ENCODE measurements around the gene GRID1. TPM values are rescaled to one million over a fixed set of nuclear protein-coding genes. Genes with fewer than 3 reads are reported as not detected.

GRID1 gene
- total RNA-seq, 1 experiment from 2014 or later: not detected

DNA sequence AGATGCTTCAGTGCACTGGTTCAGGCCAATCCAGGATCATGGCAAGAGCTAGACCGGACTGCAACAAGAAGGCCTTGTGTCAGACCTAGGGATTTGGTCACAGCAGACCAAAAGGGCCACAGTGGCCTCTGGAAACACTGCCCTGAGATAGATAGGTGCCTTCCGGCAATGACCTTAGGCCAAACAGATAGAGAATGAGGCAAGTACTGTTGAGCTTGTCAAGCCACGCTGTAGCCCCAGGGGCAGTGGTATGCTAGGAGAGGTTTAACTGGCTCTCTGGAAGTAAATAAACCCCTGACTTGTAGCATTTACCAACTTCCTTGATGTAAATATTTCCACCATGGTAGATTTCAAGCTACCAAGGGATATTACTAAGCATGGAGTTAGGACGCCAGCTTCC lies 197.5 kb downstream of the GRID1 start:
- DNase-seq (ENCODE audit: low read depth): no peak

DNA sequence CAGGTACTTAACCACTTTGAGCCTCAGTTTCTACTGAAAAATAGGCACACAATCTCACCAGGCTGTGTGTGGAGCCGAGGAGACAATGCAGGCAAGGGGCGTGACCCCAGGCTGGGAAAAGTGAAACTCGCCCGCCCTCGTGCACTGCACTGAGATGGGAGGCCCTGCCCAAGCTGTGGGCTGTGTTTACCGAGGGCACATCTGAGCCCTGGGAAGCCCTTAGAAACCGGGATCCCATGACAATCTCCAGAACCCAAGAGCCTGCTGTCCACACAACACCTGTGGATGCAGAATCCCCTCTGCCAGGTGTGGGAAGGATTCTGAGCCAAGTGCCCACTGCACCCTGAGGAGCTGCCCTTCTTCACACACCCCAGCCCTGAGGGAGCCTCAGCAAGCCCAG lies 198.3 kb downstream of the GRID1 start:
- no peak for DNase-seq (ENCODE audit: low read depth)

DNA sequence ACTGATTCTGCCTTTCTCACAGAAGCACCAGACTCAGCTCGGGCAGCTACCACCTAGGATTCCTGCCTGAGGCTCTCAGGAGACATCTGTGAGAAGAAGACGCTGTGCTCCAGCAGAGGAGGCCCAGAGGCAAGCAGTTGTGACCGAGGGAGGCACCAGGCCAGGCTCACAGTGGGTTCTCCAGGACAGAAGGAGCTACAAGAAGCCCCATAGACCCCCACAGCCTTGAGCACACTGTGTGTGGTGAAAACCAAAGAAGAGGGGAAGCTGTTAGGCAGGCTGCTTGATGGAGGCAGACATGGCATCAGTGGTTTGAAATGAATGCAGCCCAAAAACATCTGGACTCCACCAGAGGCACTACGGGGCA lies 198.8 kb downstream of the GRID1 start:
- no peak for DNase-seq (ENCODE audit: low read depth)

- no peak for DNase-seq (ENCODE audit: low read depth)
These were observed 199.4 kb downstream of the GRID1 start for GRCh38 chr10:86167121-86167761.

GRCh38 chr10:86165666-86166065 lies 200.9 kb downstream of the GRID1 start:
- DNase-seq (ENCODE audit: low read depth): no peak

- DNase-seq (ENCODE audit: low read depth): no peak
These were observed 201.5 kb downstream of the GRID1 start for GRCh38 chr10:86164960-86165630.

GRCh38 chr10:86164174-86164774 lies 202.3 kb downstream of the GRID1 start:
- no peak for DNase-seq (ENCODE audit: low read depth)

DNA sequence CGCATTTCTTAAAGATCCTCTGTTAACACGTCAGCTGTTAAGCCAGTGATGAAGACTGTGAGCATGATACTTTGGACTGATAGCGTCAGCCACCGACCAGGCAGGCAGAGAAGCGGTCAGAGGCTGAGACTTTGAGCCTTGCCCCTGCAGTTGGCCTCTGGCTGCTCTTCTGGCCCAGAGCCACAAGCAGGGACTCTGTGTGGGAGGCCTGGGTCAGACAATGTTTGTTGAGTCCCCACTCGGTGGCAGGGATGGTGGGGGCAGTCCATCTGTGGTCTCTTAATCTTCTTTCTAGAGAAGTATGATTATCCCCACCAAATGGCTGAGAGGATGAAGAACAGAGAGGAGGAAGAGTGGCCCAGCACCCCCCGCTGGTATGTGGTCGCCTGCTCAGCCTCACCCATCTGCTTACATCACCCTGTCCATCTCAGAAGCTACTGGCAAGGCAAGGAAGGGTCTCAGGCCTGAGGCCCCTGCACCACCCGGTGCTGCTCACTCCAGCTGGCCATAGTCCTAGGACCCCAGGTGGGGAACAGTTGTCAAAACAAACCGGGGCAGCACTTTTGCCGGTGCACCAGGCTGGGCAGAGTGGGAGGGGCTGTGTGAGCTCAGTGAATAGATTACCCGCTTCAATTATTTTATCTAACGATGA lies 202.9 kb downstream of the GRID1 start:
- no peak for DNase-seq (ENCODE audit: low read depth)

DNA sequence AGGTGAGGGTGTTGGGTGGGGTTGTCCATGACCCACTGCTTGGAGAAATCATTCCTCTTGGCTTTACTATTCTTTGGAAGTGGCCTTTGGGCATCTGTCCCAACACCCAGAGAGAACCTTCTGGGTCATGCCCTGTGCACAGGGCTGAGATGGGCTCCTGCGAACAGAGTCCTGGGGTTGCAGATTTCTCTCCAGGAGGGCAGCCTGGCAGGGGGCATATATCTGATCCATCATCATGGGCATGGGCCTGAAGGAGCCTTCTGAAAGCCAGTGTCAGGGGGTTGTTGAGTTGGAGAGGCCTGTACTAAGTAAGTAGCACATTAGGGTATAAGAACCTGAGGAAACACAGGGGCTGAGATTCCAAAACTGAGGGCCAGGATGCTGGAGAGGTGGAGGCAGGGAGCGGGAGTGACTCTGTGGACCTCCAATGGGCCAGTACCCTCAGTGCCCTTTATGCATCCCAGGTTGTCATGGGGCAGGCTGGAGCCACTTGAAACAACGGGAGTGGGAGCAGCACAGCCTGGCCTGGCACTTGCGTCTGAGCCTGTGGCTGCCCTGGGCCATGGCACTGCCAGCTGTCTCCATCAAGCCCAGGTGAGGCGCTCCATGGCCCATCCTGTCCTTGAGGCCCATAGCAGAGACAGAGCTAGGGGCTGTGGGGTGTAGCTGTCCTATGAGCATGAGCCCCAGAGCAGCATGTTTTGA lies 203.7 kb downstream of the GRID1 start:
- DNase-seq (ENCODE audit: low read depth): no peak

GRCh38 chr10:86162036-86162435 lies 204.6 kb downstream of the GRID1 start:
- DNase-seq (ENCODE audit: low read depth): no peak

- DNase-seq (ENCODE audit: low read depth): no peak
These were observed 205.6 kb downstream of the GRID1 start for GRCh38 chr10:86160890-86161585.

GRCh38 chr10:86159797-86160196 lies 206.8 kb downstream of the GRID1 start:
- DNase-seq (ENCODE audit: low read depth): no peak

GRCh38 chr10:86155054-86155921 lies 211.3 kb downstream of the GRID1 start:
- DNase-seq (ENCODE audit: low read depth): no peak

GRCh38 chr10:86153751-86154150 lies 212.8 kb downstream of the GRID1 start:
- DNase-seq (ENCODE audit: low read depth): no peak

DNA sequence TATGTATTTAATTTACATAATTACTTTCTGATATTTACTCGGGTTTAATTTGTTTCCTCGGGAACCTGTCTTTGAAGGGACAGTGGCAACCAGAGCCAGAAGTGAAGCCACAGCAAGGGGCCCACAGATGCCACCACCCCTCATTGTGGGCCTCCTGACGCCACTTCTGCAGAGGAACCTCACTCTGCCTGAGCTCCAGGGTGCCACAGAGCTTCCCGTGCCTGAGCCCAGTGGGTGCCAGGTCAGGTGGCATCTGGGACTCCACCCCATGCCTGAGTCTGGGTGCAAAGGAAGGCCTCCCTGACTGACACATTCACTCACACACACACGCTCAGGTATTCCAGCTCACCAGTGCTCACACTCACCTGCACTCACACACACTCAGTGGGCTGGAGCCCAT lies 213.7 kb downstream of the GRID1 start:
- no peak for DNase-seq (ENCODE audit: low read depth)

GRCh38 chr10:86152354-86152753 lies 214.2 kb downstream of the GRID1 start:
- no peak for DNase-seq (ENCODE audit: low read depth)

- no peak for DNase-seq (ENCODE audit: low read depth)
These were observed 215.0 kb downstream of the GRID1 start for GRCh38 chr10:86151613-86152012.

- DNase-seq (ENCODE audit: low read depth): no peak
These were observed 217.3 kb downstream of the GRID1 start for GRCh38 chr10:86149257-86149656.

DNA sequence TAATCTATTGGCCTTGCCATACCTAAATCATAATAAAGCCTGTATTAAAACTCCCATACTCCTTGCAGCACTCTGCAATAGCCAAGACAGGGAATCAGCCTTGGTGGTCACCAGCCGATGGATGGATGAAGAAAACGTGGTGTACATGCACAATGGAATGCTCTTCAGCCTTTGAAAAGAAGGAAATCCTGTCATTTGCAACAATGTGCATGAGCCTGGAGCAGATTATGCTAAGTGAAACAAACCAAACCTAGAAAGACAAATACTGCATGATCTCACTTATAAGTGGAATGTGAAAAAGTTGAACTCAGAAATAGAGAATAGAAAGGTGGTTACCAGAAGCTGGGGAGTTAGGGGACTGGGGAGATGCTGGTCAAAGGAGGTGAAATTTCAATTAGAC lies 218.5 kb downstream of the GRID1 start:
- DNase-seq (ENCODE audit: low read depth): no peak

GRCh38 chr10:86144301-86144700 lies 222.3 kb downstream of the GRID1 start:
- no peak for DNase-seq (ENCODE audit: low read depth)

DNA sequence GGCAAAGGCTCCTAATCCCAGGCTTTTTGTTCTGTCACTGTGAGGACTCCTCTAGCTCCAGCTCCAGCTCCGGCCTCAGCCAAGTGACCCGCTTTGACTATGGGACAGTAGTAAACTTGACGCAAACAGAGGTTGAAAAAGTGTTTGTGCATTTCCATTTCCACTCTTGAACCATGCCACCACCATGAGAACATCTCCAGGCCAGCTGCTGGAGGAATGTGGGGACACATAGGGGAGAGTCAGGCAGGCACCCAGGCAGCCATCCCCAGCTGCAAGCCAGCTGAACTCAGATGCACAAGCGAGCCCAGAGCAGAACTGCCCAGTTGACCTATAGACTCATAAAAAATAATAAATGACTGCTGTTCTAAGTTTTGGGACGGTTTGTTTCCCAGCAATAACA lies 224.7 kb downstream of the GRID1 start:
- DNase-seq (ENCODE audit: low read depth): no peak

Measured in M059J (cell line).